ENCODE measurements around the gene G3BP1. TPM values are rescaled to one million over a fixed set of nuclear protein-coding genes. Genes with fewer than 3 reads are reported as not detected.
A peak's percentile ranks its signal among the peaks of the same experiment; 100 is the strongest.

G3BP1 gene
- total and polyA plus RNA-seq, 2 of the 13 experiments (the other 11 are each of a cell fraction or from before 2014, with no cell fraction given), result 36.7 to 320 TPM

DNA sequence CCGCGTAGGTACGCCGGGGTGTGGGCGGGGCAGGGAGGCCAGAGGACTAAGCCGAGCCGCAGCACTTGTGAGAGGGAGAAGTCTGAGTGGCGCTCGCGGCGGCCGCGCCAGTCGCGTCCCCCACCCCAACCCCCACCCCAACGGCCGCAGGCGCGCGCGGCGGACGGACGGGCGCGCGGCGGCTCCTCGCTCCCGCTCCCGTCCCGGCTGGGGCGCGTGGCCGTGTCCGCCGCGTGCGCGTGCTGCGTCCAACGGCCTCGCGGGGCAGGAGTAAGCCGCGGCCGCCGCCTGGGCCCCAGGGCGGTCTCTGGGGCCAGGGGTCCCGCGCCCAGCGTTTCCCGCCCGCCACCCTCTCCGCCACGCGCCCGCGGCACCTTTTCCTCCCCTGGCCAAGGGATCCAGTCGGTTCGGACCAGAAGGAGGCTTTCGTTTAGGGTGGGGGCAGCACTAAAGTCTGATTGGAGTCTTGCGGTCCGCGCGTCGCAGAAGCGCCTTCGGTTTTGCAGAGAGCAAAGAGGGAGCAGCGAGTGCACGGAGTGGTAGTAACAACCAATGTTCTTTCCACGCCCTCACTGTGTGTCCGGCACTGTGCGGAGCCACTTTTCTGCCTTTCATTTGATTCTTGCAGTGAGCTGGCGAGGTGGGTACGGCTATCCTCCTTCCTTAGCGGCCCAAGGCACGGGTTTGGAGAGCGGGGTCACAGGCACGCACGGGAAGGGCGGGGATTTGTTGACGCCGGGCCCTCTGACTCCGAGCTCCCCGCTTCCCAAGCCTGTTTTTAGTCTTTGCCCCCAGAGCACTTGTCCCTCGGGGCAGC, 483 bp downstream of the G3BP1 start (continued):
- TF ChIP-seq, protein P1, sequence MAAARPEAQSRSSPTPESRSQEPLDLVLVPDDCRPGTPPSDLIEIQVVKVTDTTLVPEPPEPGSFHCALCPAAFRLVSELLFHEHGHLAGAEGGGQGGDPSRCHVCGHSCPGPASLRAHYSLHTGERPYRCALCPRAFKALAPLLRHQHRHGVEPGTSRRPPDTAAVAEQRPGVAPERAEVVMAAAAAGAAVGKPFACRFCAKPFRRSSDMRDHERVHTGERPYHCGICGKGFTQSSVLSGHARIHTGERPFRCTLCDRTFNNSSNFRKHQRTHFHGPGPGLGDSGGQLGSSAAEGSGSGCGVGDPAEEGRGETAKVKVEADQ (CRISPR knock-in tag; IDR thresholded peaks at IDR 0.05; ENCODE audit: borderline replicate concordance), result no peak
- TF ChIP-seq, protein P2, sequence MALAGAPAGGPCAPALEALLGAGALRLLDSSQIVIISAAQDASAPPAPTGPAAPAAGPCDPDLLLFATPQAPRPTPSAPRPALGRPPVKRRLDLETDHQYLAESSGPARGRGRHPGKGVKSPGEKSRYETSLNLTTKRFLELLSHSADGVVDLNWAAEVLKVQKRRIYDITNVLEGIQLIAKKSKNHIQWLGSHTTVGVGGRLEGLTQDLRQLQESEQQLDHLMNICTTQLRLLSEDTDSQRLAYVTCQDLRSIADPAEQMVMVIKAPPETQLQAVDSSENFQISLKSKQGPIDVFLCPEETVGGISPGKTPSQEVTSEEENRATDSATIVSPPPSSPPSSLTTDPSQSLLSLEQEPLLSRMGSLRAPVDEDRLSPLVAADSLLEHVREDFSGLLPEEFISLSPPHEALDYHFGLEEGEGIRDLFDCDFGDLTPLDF (CRISPR knock-in tag; IDR thresholded peaks at IDR 0.05), result no peak
- TF ChIP-seq HMG20A (CRISPR knock-in tag; IDR thresholded peaks at IDR 0.05; ENCODE audit: borderline replicate concordance), result no peak
- TF ChIP-seq ZNF577 (CRISPR knock-in tag; IDR thresholded peaks at IDR 0.05; ENCODE audit: borderline replicate concordance, low read depth), result no peak
- no peak for TF ChIP-seq SIX1 (CRISPR knock-in tag; IDR thresholded peaks at IDR 0.05; ENCODE audit: borderline replicate concordance)
- TF ChIP-seq FOXP1 (IDR thresholded peaks at IDR 0.05), result no peak
- TF ChIP-seq FOXP1 (CRISPR knock-in tag; IDR thresholded peaks at IDR 0.05), result no peak
- no peak for TF ChIP-seq ZNF10 (CRISPR knock-in tag; IDR thresholded peaks at IDR 0.05; ENCODE audit: borderline replicate concordance, low read depth)
- TF ChIP-seq ZMYM3 (CRISPR knock-in tag; IDR thresholded peaks at IDR 0.05), result no peak
- no peak for TF ChIP-seq FOSL1 (CRISPR knock-in tag; IDR thresholded peaks at IDR 0.05; ENCODE audit: borderline replicate concordance)
- TF ChIP-seq, protein P3, sequence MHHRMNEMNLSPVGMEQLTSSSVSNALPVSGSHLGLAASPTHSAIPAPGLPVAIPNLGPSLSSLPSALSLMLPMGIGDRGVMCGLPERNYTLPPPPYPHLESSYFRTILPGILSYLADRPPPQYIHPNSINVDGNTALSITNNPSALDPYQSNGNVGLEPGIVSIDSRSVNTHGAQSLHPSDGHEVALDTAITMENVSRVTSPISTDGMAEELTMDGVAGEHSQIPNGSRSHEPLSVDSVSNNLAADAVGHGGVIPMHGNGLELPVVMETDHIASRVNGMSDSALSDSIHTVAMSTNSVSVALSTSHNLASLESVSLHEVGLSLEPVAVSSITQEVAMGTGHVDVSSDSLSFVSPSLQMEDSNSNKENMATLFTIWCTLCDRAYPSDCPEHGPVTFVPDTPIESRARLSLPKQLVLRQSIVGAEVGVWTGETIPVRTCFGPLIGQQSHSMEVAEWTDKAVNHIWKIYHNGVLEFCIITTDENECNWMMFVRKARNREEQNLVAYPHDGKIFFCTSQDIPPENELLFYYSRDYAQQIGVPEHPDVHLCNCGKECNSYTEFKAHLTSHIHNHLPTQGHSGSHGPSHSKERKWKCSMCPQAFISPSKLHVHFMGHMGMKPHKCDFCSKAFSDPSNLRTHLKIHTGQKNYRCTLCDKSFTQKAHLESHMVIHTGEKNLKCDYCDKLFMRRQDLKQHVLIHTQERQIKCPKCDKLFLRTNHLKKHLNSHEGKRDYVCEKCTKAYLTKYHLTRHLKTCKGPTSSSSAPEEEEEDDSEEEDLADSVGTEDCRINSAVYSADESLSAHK (CRISPR knock-in tag; IDR thresholded peaks at IDR 0.05; ENCODE audit: borderline replicate concordance), result no peak
- TF ChIP-seq, protein P4, sequence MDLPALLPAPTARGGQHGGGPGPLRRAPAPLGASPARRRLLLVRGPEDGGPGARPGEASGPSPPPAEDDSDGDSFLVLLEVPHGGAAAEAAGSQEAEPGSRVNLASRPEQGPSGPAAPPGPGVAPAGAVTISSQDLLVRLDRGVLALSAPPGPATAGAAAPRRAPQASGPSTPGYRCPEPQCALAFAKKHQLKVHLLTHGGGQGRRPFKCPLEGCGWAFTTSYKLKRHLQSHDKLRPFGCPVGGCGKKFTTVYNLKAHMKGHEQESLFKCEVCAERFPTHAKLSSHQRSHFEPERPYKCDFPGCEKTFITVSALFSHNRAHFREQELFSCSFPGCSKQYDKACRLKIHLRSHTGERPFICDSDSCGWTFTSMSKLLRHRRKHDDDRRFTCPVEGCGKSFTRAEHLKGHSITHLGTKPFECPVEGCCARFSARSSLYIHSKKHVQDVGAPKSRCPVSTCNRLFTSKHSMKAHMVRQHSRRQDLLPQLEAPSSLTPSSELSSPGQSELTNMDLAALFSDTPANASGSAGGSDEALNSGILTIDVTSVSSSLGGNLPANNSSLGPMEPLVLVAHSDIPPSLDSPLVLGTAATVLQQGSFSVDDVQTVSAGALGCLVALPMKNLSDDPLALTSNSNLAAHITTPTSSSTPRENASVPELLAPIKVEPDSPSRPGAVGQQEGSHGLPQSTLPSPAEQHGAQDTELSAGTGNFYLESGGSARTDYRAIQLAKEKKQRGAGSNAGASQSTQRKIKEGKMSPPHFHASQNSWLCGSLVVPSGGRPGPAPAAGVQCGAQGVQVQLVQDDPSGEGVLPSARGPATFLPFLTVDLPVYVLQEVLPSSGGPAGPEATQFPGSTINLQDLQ (CRISPR knock-in tag; IDR thresholded peaks at IDR 0.05), result 0 out of 2 replicates have a peak, but pooled peaks have one; percentile 57
- TF ChIP-seq SMYD3 (CRISPR knock-in tag; IDR thresholded peaks at IDR 0.05), result no peak
- TF ChIP-seq KDM5B (CRISPR knock-in tag; IDR thresholded peaks at IDR 0.05; ENCODE audit: borderline replicate concordance), result 0 out of 2 replicates have a peak, but pooled peaks have one; percentile 28
- no peak for TF ChIP-seq NFKB2 (CRISPR knock-in tag; IDR thresholded peaks at IDR 0.05; ENCODE audit: borderline replicate concordance)
- TF ChIP-seq NONO (IDR thresholded peaks at IDR 0.05), result no peak
- no peak; the same call in 1 of the 2 replicates for TF ChIP-seq NONO (CRISPR knock-in tag; conservative IDR thresholded peaks at IDR 0.05)
- no peak for TF ChIP-seq ZNF839 (CRISPR knock-in tag; IDR thresholded peaks at IDR 0.05; ENCODE audit: borderline replicate concordance)
- TF ChIP-seq, protein P5, sequence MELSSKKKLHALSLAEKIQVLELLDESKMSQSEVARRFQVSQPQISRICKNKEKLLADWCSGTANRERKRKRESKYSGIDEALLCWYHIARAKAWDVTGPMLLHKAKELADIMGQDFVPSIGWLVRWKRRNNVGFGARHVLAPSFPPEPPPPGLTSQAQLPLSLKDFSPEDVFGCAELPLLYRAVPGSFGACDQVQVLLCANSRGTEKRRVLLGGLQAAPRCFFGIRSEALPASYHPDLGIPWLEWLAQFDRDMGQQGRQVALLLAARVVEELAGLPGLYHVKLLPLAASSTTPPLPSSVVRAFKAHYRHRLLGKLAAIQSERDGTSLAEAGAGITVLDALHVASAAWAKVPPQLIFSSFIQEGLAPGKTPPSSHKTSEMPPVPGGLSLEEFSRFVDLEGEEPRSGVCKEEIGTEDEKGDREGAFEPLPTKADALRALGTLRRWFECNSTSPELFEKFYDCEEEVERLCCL (CRISPR knock-in tag; IDR thresholded peaks at IDR 0.05; ENCODE audit: borderline replicate concordance), result no peak
- TF ChIP-seq PHF20 (CRISPR knock-in tag; IDR thresholded peaks at IDR 0.05), result no peak
- no peak for TF ChIP-seq ZNF777 (CRISPR knock-in tag; IDR thresholded peaks at IDR 0.05)

Data from HepG2 (cell line).